Mammary epithelial cell (primary cell): ENCODE data around the gene ENTPD6.

Experiments used
- EZH2 ChIP-seq: IDR thresholded peaks from 2 replicates; pipeline ENCODE4 v1.6.1; 2012; ENCODE audit warnings: low read length, inconsistent platforms, borderline replicate concordance
- TF ChIP-seq, protein P1 (sequence below), 2 donors: IDR thresholded peaks in 1 of 2; conservative IDR thresholded peaks in 1 of 2; 2 replicates each; pipeline ENCODE4 v1.5.1; 2011 to 2012; ENCODE audit warnings: inconsistent platforms in 2 of 2, low read length in 2 of 2, mild to moderate bottlenecking in 2 of 2, control low read depth in 1 of 2, low read depth in 1 of 2; ENCODE audit not compliant: insufficient read depth in 1 of 2; ENCODE audit errors: extremely low read depth in 1 of 2

DNA sequence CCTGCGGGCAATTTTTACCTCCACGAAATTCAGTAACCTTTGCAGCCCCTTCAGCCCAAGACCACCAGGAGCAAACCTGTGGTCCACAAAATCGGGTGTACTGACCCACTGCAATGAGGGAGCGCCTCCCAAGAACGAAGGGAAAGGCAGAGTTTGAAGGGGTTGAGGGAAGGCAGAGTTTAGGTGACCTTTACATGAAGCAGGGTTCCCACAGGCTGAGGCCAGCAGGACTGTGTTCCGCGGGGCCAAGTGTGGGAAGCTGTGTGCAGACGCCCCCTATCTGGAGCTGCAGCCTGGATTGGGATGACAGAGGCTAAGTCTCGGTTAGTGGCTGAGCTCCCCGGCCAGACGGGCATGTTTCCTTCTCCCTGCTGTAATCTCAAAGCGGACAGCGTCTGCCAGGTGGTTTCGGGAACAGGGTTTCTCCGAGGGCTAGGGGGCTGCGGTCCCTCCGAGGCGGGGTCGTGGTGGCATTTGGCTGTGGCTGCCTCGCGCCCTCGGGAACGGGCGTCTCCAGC, 51.5 kb downstream of the ENTPD6 start:
- TF ChIP-seq, protein P1, sequence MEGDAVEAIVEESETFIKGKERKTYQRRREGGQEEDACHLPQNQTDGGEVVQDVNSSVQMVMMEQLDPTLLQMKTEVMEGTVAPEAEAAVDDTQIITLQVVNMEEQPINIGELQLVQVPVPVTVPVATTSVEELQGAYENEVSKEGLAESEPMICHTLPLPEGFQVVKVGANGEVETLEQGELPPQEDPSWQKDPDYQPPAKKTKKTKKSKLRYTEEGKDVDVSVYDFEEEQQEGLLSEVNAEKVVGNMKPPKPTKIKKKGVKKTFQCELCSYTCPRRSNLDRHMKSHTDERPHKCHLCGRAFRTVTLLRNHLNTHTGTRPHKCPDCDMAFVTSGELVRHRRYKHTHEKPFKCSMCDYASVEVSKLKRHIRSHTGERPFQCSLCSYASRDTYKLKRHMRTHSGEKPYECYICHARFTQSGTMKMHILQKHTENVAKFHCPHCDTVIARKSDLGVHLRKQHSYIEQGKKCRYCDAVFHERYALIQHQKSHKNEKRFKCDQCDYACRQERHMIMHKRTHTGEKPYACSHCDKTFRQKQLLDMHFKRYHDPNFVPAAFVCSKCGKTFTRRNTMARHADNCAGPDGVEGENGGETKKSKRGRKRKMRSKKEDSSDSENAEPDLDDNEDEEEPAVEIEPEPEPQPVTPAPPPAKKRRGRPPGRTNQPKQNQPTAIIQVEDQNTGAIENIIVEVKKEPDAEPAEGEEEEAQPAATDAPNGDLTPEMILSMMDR (conservative IDR thresholded peaks at IDR 0.05 in 1 of 2, IDR thresholded peaks at IDR 0.05 in 1 of 2; ENCODE audit: extremely low read depth in 1 of 2, insufficient read depth in 1 of 2, low read depth in 1 of 2, low read length in 2 of 2), result peak; percentile 8 to 58
- no peak for TF ChIP-seq EZH2
